Trophoblast cell (in vitro differentiated cells and primary cell): ENCODE data around the gene LAMA2.
A peak's percentile ranks its signal among the peaks of the same experiment; 100 is the strongest.

Experiments used
- DNase-seq, 2 donors: peaks; one replicate each; pipeline ENCODE4 v3.0.0-alpha.2; 2016
- H2AFZ ChIP-seq: 2 replicates; pipeline ENCODE4 v1.6.1; 2013; ENCODE audit warnings: low read length, moderate library complexity, mild to moderate bottlenecking; ENCODE audit not compliant: insufficient read depth, poor library complexity
- H2AK5ac ChIP-seq: 2 replicates; pipeline ENCODE4 v1.6.1; 2013; ENCODE audit warnings: mild to moderate bottlenecking, low read length
- H2BK120ac ChIP-seq: 2 replicates; pipeline ENCODE4 v1.6.1; 2013; ENCODE audit warnings: low read length, mild to moderate bottlenecking, moderate library complexity; ENCODE audit not compliant: insufficient read depth, poor library complexity
- H2BK12ac ChIP-seq: 2 replicates; pipeline ENCODE4 v1.6.1; 2013; ENCODE audit warnings: mild to moderate bottlenecking, low read length, moderate library complexity
- H2BK5ac ChIP-seq: 2 replicates; pipeline ENCODE4 v1.6.1; 2013; ENCODE audit warnings: low read length, low read depth, moderate library complexity, mild to moderate bottlenecking; ENCODE audit not compliant: poor library complexity
- H3K14ac ChIP-seq: 2 replicates; pipeline ENCODE4 v1.6.1; 2013; ENCODE audit warnings: mild to moderate bottlenecking, low read length
- H3K18ac ChIP-seq: 2 replicates; pipeline ENCODE4 v1.6.1; 2013; ENCODE audit warnings: mild to moderate bottlenecking, low read length
- H3K23ac ChIP-seq: 2 replicates; pipeline ENCODE4 v1.6.1; 2013; ENCODE audit warnings: low read length
- H3K27ac ChIP-seq: 2 replicates; pipeline ENCODE4 v1.5.1; 2013; ENCODE audit warnings: low read depth, mild to moderate bottlenecking, inconsistent platforms, low read length, moderate library complexity
- H3K27me3 ChIP-seq: 2 replicates; pipeline ENCODE4 v1.6.1; 2013; ENCODE audit warnings: inconsistent platforms, mild to moderate bottlenecking, low read length, moderate library complexity; ENCODE audit not compliant: insufficient read depth
- H3K36me3 ChIP-seq, 2 experiments: 1 replicate in 1 of 2; 2 replicates in 1 of 2; pipeline ENCODE4 v1.6.1; 2013; ENCODE audit warnings: low read length in 2 of 2, mild to moderate bottlenecking in 2 of 2, moderate library complexity in 1 of 2; ENCODE audit not compliant: insufficient read depth in 2 of 2, control insufficient read depth in 1 of 2
- H3K4ac ChIP-seq: 2 replicates; pipeline ENCODE4 v1.6.1; 2013; ENCODE audit warnings: low read depth, mild to moderate bottlenecking, low read length, moderate library complexity
- H3K4me1 ChIP-seq, 2 experiments: 1 replicate in 1 of 2; 2 replicates in 1 of 2; pipeline ENCODE4 v1.6.1; 2013; ENCODE audit warnings: low read length in 2 of 2, mild to moderate bottlenecking in 2 of 2, moderate library complexity in 1 of 2; ENCODE audit not compliant: insufficient read depth in 2 of 2, control insufficient read depth in 1 of 2
- H3K4me2 ChIP-seq: 2 replicates; pipeline ENCODE4 v1.6.1; 2013; ENCODE audit warnings: inconsistent platforms, mild to moderate bottlenecking, low read length, moderate library complexity
- H3K4me3 ChIP-seq: 2 replicates; pipeline ENCODE4 v1.5.1; 2013; ENCODE audit warnings: mild to moderate bottlenecking, low read depth, low read length, inconsistent platforms
- H3K79me1 ChIP-seq: one replicate; pipeline ENCODE4 v1.6.1; 2013; ENCODE audit warnings: low read length
- H3K79me2 ChIP-seq: 2 replicates; pipeline ENCODE4 v1.6.1; 2013; ENCODE audit warnings: low read length, mild to moderate bottlenecking; ENCODE audit not compliant: control insufficient read depth, insufficient read depth, poor library complexity
- H3K9ac ChIP-seq: 2 replicates; pipeline ENCODE4 v1.6.1; 2013; ENCODE audit warnings: mild to moderate bottlenecking, low read length
- H3K9me3 ChIP-seq: 2 replicates; pipeline ENCODE4 v1.6.1; 2013; ENCODE audit warnings: low read depth, mild to moderate bottlenecking, control low read depth, inconsistent platforms, low read length; ENCODE audit not compliant: insufficient read depth
- H4K12ac ChIP-seq: 2 replicates; pipeline ENCODE4 v1.6.1; 2013; ENCODE audit warnings: low read depth, mild to moderate bottlenecking, low read length, moderate library complexity
- H4K8ac ChIP-seq: 2 replicates; pipeline ENCODE4 v1.6.1; 2013; ENCODE audit warnings: low read depth, mild to moderate bottlenecking, low read length, moderate library complexity
- H4K91ac ChIP-seq: one replicate; pipeline ENCODE4 v1.6.1; 2013; ENCODE audit warnings: low read depth, mild to moderate bottlenecking, low read length, moderate library complexity
- WGBS: extraction: QIAGEN DNeasy Blood & Tissue Kit; methylation state at CpG from one replicate; pipeline ENCODE4 v1.1.7; 2013; ENCODE audit warnings: missing lambda C conversion rate; ENCODE audit not compliant: insufficient read length, insufficient coverage; ENCODE audit errors: extremely low coverage; 5-methylcytosine and 5-hydroxymethylcytosine counted together

LAMA2 gene

DNA sequence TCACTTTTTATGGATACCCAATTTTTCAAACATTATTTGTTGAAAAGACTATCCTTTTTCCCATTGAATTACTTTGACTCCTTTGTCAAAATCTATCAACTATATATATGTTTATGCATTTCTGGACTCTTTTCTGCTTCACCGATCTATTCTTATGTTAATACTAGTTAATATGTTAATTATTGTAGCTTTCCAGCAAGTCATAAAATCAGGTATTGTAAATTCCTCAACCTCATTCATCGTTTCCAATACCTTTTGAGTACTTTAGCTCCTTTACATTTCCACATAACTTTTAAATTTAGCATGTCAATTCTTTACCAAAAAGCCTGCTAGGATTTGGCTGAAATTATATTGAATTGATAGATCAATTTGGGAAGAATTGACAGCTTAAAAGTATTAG lies 419.7 kb downstream of the LAMA2 start:
- no peak overlapping the region for H4K12ac ChIP-seq
- DNase-seq, result no peak
- H3K14ac ChIP-seq, result no peak overlapping the region

DNA sequence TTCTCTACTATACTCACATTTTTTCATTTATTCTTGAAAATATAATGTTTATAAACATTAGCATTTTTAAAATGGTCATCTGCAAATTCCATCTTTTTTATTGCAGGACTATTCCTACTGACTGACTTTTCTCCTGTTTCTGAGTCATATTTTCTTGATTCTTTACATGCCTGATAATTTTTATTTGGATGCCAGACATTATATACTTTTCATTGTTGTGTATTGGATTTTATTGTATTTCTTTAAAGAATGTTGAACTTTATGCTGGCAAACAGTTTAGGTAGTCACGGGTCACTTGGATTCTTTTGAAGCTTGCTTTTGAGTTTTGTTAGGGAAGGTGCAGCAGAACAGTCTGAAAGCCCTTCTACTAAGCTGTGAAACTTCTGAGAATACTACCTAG lies 423.9 kb downstream of the LAMA2 start:
- Histone ChIP-seq H3K23ac (no peak overlapping the region), H3K4me3 (no peak overlapping the region), H3K4me1 (no peaks in the 10 kb centered on the region), H3K79me1 (no peaks in the 10 kb centered on the region), H3K9ac (no peak overlapping the region), H3K27ac (no peak overlapping the region), H3K4ac (no peak overlapping the region), H2BK5ac (no peak overlapping the region), H3K36me3 (no peaks in the 10 kb centered on the region), H4K8ac (no peak overlapping the region), H3K9me3 (no peaks in the 10 kb centered on the region), H3K14ac (no peak overlapping the region), H2AFZ (no peak overlapping the region), H2BK12ac (no peak overlapping the region), H3K18ac (no peak overlapping the region), H3K4me2 (no peak overlapping the region), H3K79me2 (no peaks in the 10 kb centered on the region), H4K91ac (no peak overlapping the region), H3K27me3 (no peaks in the 10 kb centered on the region), H2AK5ac (no peak overlapping the region), H2BK120ac (no peak overlapping the region), H4K12ac (no peak overlapping the region)
- no CpG with 5 or more reads among the region's 1 CpG for WGBS
- DNase-seq, result peak in 1 of 2 donors; percentile 39

More for the DNA sequence above, 419.7 kb downstream of the LAMA2 start:
- no peak overlapping the region for H3K9ac ChIP-seq
- H3K79me1 ChIP-seq, result no peaks in the 10 kb centered on the region
- WGBS, result no CpG with 5 or more reads among the region's 2 CpGs
- H2BK5ac ChIP-seq, result no peak overlapping the region
- no peak overlapping the region for H2AK5ac ChIP-seq
- no peak overlapping the region for H4K91ac ChIP-seq
- no peak overlapping the region for H3K4me3 ChIP-seq
- no peaks in the 10 kb centered on the region for H3K79me2 ChIP-seq
- no peak overlapping the region for H2BK120ac ChIP-seq
- no peak overlapping the region for H3K23ac ChIP-seq
- H3K27me3 ChIP-seq, result no peaks in the 10 kb centered on the region
- H3K9me3 ChIP-seq, result no peaks in the 10 kb centered on the region
- no peak overlapping the region for H3K4me2 ChIP-seq
- H3K27ac ChIP-seq, result no peak overlapping the region
- no peak overlapping the region for H2AFZ ChIP-seq
- H3K4me1 ChIP-seq, result no peaks in the 10 kb centered on the region
- H3K36me3 ChIP-seq, result no peaks in the 10 kb centered on the region
- no peak overlapping the region for H3K4ac ChIP-seq
- no peak overlapping the region for H3K18ac ChIP-seq
- H2BK12ac ChIP-seq, result no peak overlapping the region
- H4K8ac ChIP-seq, result no peak overlapping the region

DNA sequence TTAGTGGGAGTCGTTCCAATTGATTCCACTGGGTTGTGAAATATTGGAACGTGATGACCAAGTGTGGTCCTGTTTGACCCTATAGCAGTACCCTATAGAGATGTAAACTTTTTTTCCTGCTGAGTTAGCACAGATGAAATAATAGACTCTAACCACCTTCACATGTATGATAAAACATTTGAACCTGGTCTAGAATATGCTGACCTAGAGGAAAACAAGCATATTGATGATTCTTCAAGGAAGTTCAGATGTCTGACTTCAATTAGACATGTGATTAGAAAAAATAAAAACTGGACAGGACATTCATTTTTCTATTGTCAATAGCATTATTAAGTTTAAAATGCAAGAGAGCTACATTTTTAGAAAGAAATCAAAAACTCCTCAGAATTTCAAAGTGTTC lies 424.9 kb downstream of the LAMA2 start:
- H3K4me3 ChIP-seq, result no peak overlapping the region
- H2BK12ac ChIP-seq, result no peak overlapping the region
- DNase-seq, result no peak
- H3K14ac ChIP-seq, result no peak overlapping the region
- no peak overlapping the region for H4K12ac ChIP-seq
- no peak overlapping the region for H2AFZ ChIP-seq
- no CpG with 5 or more reads among the region's 2 CpGs for WGBS
- H3K23ac ChIP-seq, result no peak overlapping the region
- no peaks in the 10 kb centered on the region for H3K9me3 ChIP-seq
- no peaks in the 10 kb centered on the region for H3K79me1 ChIP-seq
- no peak overlapping the region for H3K18ac ChIP-seq
- H3K4me1 ChIP-seq, result no peaks in the 10 kb centered on the region
- H3K79me2 ChIP-seq, result no peaks in the 10 kb centered on the region
- H3K27ac ChIP-seq, result no peak overlapping the region
- H3K27me3 ChIP-seq, result no peaks in the 10 kb centered on the region
- no peaks in the 10 kb centered on the region for H3K36me3 ChIP-seq
- no peak overlapping the region for H4K91ac ChIP-seq
- H4K8ac ChIP-seq, result no peak overlapping the region
- H2BK5ac ChIP-seq, result no peak overlapping the region
- no peak overlapping the region for H3K4me2 ChIP-seq
- no peak overlapping the region for H3K4ac ChIP-seq
- H2BK120ac ChIP-seq, result no peak overlapping the region
- H3K9ac ChIP-seq, result no peak overlapping the region
- H2AK5ac ChIP-seq, result no peak overlapping the region

DNA sequence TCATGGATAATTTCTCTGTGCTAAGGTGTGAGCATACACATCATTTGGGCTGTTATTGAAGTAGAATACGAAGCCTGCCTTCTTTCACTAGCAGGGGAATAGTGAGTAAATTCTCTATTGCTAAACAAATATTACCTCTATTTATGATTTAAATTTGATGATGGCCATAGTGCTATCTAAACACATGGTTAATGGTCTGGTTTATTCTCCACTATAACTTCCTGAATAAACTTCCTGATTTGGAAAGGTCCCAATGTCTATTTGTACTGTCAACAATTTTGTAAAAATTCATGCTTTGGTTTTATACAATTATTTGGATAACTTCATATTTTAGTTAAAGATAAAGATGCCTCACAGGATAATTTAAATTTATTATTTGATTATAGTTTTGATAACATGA lies 426.2 kb downstream of the LAMA2 start:
- H3K79me1 ChIP-seq, result no peaks in the 10 kb centered on the region
- H3K79me2 ChIP-seq, result no peaks in the 10 kb centered on the region
- H3K4me1 ChIP-seq, result no peaks in the 10 kb centered on the region
- no peak overlapping the region for H4K91ac ChIP-seq
- no peaks in the 10 kb centered on the region for H3K9me3 ChIP-seq
- H2AFZ ChIP-seq, result no peak overlapping the region
- no peak overlapping the region for H3K4me3 ChIP-seq
- no peak overlapping the region for H2BK120ac ChIP-seq
- no peak overlapping the region for H3K18ac ChIP-seq
- no peak overlapping the region for H3K4ac ChIP-seq
- no peak overlapping the region for H4K8ac ChIP-seq
- WGBS, result no CpG with 5 or more reads among the region's 1 CpG
- H3K4me2 ChIP-seq, result no peak overlapping the region
- H2AK5ac ChIP-seq, result no peak overlapping the region
- H3K14ac ChIP-seq, result no peak overlapping the region
- H2BK12ac ChIP-seq, result no peak overlapping the region
- no peak for DNase-seq
- no peak overlapping the region for H2BK5ac ChIP-seq
- no peak overlapping the region for H3K23ac ChIP-seq
- H3K27me3 ChIP-seq, result no peaks in the 10 kb centered on the region
- no peak overlapping the region for H4K12ac ChIP-seq
- H3K36me3 ChIP-seq, result no peaks in the 10 kb centered on the region
- no peak overlapping the region for H3K9ac ChIP-seq
- H3K27ac ChIP-seq, result no peak overlapping the region
